Measurements from ENCODE around the gene CLEC11A.
"Not testable (repeated sequence)": the region's sequence is repeated elsewhere in the genome, so short reads cannot be mapped to it uniquely, and the experiment has no call there.

GRCh38 chr19:50766746-50767145 lies 43.6 kb downstream of the CLEC11A start:
- TF ChIP-seq SUZ12 (IDR thresholded peaks at IDR 0.05); SP1 (IDR thresholded peaks at IDR 0.05); CTBP1 (IDR thresholded peaks at IDR 0.05; ENCODE audit: borderline replicate concordance); ELF4 (IDR thresholded peaks at IDR 0.05); BHLHE40 (IDR thresholded peaks at IDR 0.05; ENCODE audit: borderline replicate concordance): not testable (repeated sequence)

All from HEK293T (cell line).